HG03520 (cell line): Measurements from ENCODE around the gene SMOC2.

Experiments used
- ATAC-seq: cut with Tn5 transposase; IDR thresholded peaks from one replicate; pipeline ENCODE4 v1.9.1; 2021; ENCODE audit warnings: mild to moderate bottlenecking, moderate library complexity; ENCODE audit not compliant: unreplicated experiment

SMOC2 gene

GRCh38 chr6:168513766-168514165 is 72.8 kb downstream of the SMOC2 start:
- ATAC-seq, result no peak

- ATAC-seq, result no peak
These were observed 73.2 kb downstream of the SMOC2 start for GRCh38 chr6:168514216-168514615.

GRCh38 chr6:168515376-168515775 is 74.4 kb downstream of the SMOC2 start:
- ATAC-seq, result no peak

- ATAC-seq, result no peak
These were observed 76.2 kb downstream of the SMOC2 start for GRCh38 chr6:168516944-168517741.

GRCh38 chr6:168517742-168518347 is 76.9 kb downstream of the SMOC2 start:
- ATAC-seq, result no peak

GRCh38 chr6:168518348-168518745 is 77.4 kb downstream of the SMOC2 start:
- ATAC-seq, result no peak

GRCh38 chr6:168518867-168519266 is 77.9 kb downstream of the SMOC2 start:
- no peak for ATAC-seq

GRCh38 chr6:168520233-168520632 is 79.2 kb downstream of the SMOC2 start:
- ATAC-seq, result no peak

GRCh38 chr6:168524571-168525001 is 83.6 kb downstream of the SMOC2 start:
- ATAC-seq, result no peak

GRCh38 chr6:168525114-168525513 is 84.1 kb downstream of the SMOC2 start:
- no peak for ATAC-seq

- no peak for ATAC-seq
These were observed 85.1 kb downstream of the SMOC2 start for GRCh38 chr6:168525926-168526630.

- ATAC-seq, result no peak
These were observed 85.9 kb downstream of the SMOC2 start for GRCh38 chr6:168526841-168527281.

- no peak for ATAC-seq
These were observed 86.6 kb downstream of the SMOC2 start for GRCh38 chr6:168527451-168528210.

- ATAC-seq, result no peak
These were observed 87.6 kb downstream of the SMOC2 start for GRCh38 chr6:168528474-168529095.

GRCh38 chr6:168529214-168529613 is 88.2 kb downstream of the SMOC2 start:
- ATAC-seq, result no peak

- no peak for ATAC-seq
These were observed 89.7 kb downstream of the SMOC2 start for GRCh38 chr6:168530653-168531071.

GRCh38 chr6:168532070-168532469 is 91.1 kb downstream of the SMOC2 start:
- no peak for ATAC-seq

- no peak for ATAC-seq
These were observed 92.4 kb downstream of the SMOC2 start for GRCh38 chr6:168533414-168533813.

GRCh38 chr6:168534265-168534664 is 93.3 kb downstream of the SMOC2 start:
- no peak for ATAC-seq

- no peak for ATAC-seq
These were observed 94.7 kb downstream of the SMOC2 start for GRCh38 chr6:168535711-168536110.

GRCh38 chr6:168536196-168536595 is 95.2 kb downstream of the SMOC2 start:
- ATAC-seq, result no peak
